HUES6 (cell line): ENCODE measurements around the gene SYNJ2.

Experiments used
- H3K27ac ChIP-seq: 2 replicates; pipeline ENCODE4 v1.7.0; 2013; ENCODE audit warnings: low read depth, mild to moderate bottlenecking, low read length, inconsistent platforms
- H3K27me3 ChIP-seq: 2 replicates; pipeline ENCODE4 v1.6.1; 2013; ENCODE audit warnings: low read length; ENCODE audit not compliant: control insufficient read depth, insufficient read depth
- H3K36me3 ChIP-seq: 2 replicates; pipeline ENCODE4 v1.6.1; 2013; ENCODE audit warnings: low read length; ENCODE audit not compliant: control insufficient read depth, insufficient read depth
- H3K4me1 ChIP-seq: 2 replicates; pipeline ENCODE4 v1.6.1; 2013; ENCODE audit warnings: low read length; ENCODE audit not compliant: control insufficient read depth, insufficient read depth
- H3K4me3 ChIP-seq: 2 replicates; pipeline ENCODE4 v1.5.1; 2013; ENCODE audit warnings: low read depth, low read length
- H3K9ac ChIP-seq: one replicate; pipeline ENCODE4 v1.6.1; 2013; ENCODE audit warnings: mild to moderate bottlenecking, low read length
- H3K9me3 ChIP-seq: 2 replicates; pipeline ENCODE4 v1.6.1; 2013; ENCODE audit warnings: low read depth, low read length; ENCODE audit not compliant: control insufficient read depth, insufficient read depth

SYNJ2 gene

DNA sequence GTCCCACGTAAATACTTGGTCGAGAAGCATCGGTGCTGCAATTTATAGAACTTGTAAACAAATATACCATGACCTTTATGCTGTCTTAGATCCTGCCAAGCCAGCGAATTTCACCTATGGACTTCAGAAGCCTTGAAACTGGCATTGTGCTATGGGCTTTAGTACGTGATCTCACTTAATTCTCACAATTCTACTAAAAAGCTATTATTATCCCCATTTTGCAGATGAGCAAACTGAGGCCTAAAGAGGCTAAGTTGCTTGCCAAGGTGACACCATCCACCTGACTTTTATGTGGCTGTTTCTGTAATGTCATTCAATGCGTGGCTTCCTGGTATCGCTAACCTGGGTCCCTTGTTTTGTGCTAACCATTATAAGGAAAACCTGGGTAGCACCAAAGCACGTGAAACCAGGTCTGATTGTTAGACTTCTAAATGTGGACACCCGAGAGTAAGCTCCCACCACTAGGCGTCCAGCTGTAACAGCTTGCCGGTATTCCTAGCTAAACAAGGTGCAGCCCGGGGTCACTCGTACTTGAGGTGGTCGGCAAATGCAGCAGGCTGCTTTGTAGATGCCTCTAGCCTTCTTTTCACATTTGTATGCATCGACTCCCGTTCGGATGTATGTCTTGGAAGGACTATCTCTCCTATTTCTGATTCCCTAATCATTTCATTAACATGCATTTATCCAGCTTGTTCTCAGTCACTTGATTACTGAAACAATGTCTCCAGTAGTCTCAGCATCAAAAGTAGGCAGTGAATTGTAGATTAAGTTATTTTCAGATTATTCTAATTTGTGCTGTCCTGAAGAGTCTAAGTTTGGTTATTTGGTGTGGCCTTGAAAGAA is 1.1 kb downstream of the SYNJ2 start:
- H3K4me3 ChIP-seq, result peak overlapping the region; percentile 84
- H3K4me1 ChIP-seq, result peaks cover 48% of the 10 kb centered on the region
- H3K27me3 ChIP-seq, result peaks cover 17% of the 10 kb centered on the region
- H3K9me3 ChIP-seq, result no peaks in the 10 kb centered on the region
- peak overlapping the region; percentile 93; the same call in 1 of the 2 replicates for H3K27ac ChIP-seq
- H3K36me3 ChIP-seq, result no peaks in the 10 kb centered on the region
- peak overlapping the region; percentile 95 for H3K9ac ChIP-seq

GRCh38 chr6:157983406-157984119 is 1.9 kb downstream of the SYNJ2 start:
- Histone ChIP-seq H3K27me3 (peaks cover 16% of the 10 kb centered on the region), H3K36me3 (no peaks in the 10 kb centered on the region), H3K4me3 (no peak overlapping the region; the same call in 1 of the 2 replicates), H3K4me1 (peaks cover 50% of the 10 kb centered on the region), H3K9me3 (no peaks in the 10 kb centered on the region), H3K9ac (no peak overlapping the region), H3K27ac (no peak overlapping the region)

GRCh38 chr6:157984128-157984527 is 2.5 kb downstream of the SYNJ2 start:
- no peaks in the 10 kb centered on the region for H3K9me3 ChIP-seq
- H3K27me3 ChIP-seq, result peaks cover 16% of the 10 kb centered on the region
- H3K4me3 ChIP-seq, result no peak overlapping the region
- H3K36me3 ChIP-seq, result no peaks in the 10 kb centered on the region
- peaks cover 50% of the 10 kb centered on the region for H3K4me1 ChIP-seq
- H3K9ac ChIP-seq, result no peak overlapping the region
- no peak overlapping the region for H3K27ac ChIP-seq

- no peak overlapping the region for H3K4me3 ChIP-seq
- H3K27ac ChIP-seq, result no peak overlapping the region
- H3K36me3 ChIP-seq, result no peaks in the 10 kb centered on the region
- peaks cover 14% of the 10 kb centered on the region for H3K27me3 ChIP-seq
- peaks cover 55% of the 10 kb centered on the region for H3K4me1 ChIP-seq
- no peaks in the 10 kb centered on the region for H3K9me3 ChIP-seq
- peak overlapping the region; percentile 23 for H3K9ac ChIP-seq
Observed at GRCh38 chr6:157984686-157985225, 3.1 kb downstream of the SYNJ2 start.

DNA sequence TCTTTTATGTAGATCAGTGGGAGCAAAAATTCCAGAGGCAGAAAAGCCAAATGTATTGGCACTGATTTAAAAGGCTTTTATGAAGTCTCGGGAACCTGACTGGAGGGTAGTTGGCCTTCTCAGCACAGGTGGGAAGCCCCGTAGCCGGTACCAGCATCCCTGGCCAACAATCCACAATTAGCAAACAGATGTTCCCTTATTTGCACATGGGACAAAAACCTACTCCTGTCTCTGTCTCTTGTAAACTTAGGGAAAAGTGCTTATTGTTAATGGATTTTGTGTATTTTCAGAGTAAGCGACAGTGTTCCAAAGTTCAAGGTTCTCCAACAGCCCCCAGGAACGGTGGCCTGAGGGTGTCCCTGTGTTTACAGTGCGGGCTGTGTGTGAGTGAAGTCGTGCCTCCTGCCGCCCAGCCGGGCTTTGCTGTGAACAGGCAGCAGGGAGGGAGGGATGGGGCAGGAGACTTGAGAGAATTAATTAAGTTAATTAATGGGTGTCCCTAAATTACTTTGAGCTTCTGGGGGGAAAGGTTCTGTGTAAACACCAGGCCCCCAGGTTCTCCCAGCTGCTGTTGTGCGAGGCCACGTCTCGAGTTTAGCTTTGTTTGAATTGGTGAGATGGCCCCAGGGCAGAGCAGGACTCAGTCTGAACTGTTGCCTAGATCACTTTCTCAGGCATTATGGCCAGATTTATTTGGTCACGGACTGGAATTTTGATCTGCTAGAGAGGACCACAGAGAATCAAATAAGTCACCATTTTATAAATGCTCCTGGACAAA is 3.9 kb downstream of the SYNJ2 start:
- no peaks in the 10 kb centered on the region for H3K36me3 ChIP-seq
- peak overlapping the region; percentile 35 for H3K9ac ChIP-seq
- peaks cover 7% of the 10 kb centered on the region for H3K27me3 ChIP-seq
- peak overlapping the region; percentile 67 for H3K27ac ChIP-seq
- peaks cover 61% of the 10 kb centered on the region for H3K4me1 ChIP-seq
- H3K9me3 ChIP-seq, result no peaks in the 10 kb centered on the region
- H3K4me3 ChIP-seq, result peak overlapping the region; percentile 29; the same call in 1 of the 2 replicates

DNA sequence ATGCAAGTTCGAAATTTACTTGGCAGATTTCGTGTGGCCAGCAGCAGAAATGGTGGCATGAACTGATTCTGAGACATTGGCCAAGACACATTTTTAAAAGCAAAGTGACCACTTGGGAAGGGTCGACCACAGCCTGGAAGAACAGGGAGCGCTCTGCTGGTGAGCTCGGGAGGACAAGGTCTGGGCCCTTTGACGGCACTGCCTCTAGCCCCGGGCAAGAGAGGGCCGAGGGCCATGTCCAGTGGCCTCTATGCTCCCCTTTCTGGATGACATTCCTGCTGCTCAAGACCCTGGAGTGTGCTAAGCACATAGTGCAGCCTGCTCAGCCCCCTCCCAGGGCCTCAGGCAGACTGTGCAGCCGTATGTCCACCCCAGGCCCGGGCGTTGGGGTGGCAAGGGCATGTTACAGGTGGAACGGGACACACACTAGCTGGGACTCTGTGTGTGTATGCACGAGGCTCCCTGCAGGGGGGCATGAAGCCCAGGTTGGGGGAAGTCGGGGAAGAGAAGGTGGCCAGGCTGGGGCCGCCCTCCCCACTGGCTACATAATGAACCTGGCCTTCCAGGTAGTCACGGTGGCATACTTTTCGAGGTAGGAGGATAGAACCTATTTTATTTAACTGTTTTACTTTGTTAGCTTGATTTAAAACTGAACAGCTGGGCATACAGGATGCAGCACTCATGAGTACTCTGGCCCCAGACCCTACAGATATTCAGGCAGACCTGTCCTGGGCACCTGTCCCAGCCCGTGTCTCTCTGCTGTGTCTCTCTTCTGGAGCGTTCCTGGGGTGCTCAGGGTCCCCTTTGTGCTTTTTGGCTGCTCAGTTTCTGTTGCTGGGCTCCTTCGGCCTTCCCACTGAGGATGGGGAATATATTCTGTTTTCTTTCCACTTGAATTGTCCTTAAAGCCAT is 6.4 kb downstream of the SYNJ2 start:
- no peak overlapping the region for H3K9ac ChIP-seq
- H3K27ac ChIP-seq, result no peak overlapping the region
- no peaks in the 10 kb centered on the region for H3K36me3 ChIP-seq
- H3K4me3 ChIP-seq, result no peak overlapping the region
- no peaks in the 10 kb centered on the region for H3K27me3 ChIP-seq
- H3K9me3 ChIP-seq, result no peaks in the 10 kb centered on the region
- H3K4me1 ChIP-seq, result peaks cover 53% of the 10 kb centered on the region

- Histone ChIP-seq H3K27ac (no peak overlapping the region), H3K9me3 (no peaks in the 10 kb centered on the region), H3K9ac (no peak overlapping the region), H3K4me1 (peaks cover 53% of the 10 kb centered on the region), H3K4me3 (no peak overlapping the region), H3K27me3 (no peaks in the 10 kb centered on the region), H3K36me3 (no peaks in the 10 kb centered on the region)
Observed at GRCh38 chr6:157988700-157989063, 7.0 kb downstream of the SYNJ2 start.

- H3K27me3 ChIP-seq, result no peaks in the 10 kb centered on the region
- H3K9ac ChIP-seq, result no peak overlapping the region
- H3K9me3 ChIP-seq, result no peaks in the 10 kb centered on the region
- H3K4me1 ChIP-seq, result peaks cover 48% of the 10 kb centered on the region
- no peak overlapping the region for H3K27ac ChIP-seq
- H3K4me3 ChIP-seq, result no peak overlapping the region
- H3K36me3 ChIP-seq, result no peaks in the 10 kb centered on the region
Observed at GRCh38 chr6:157989541-157990289, 8.1 kb downstream of the SYNJ2 start.

GRCh38 chr6:157990321-157991066 is 8.8 kb downstream of the SYNJ2 start:
- Histone ChIP-seq H3K4me1 (peaks cover 40% of the 10 kb centered on the region), H3K27ac (no peak overlapping the region), H3K27me3 (no peaks in the 10 kb centered on the region), H3K4me3 (no peak overlapping the region), H3K9ac (no peak overlapping the region), H3K36me3 (no peaks in the 10 kb centered on the region), H3K9me3 (no peaks in the 10 kb centered on the region)
